Endothelial cell (in vitro differentiated cells): ENCODE measurements around the gene KCND2. TPM values are rescaled to one million over a fixed set of nuclear protein-coding genes. Genes with fewer than 3 reads are reported as not detected.
"Not testable (repeated sequence)": the region's sequence is repeated elsewhere in the genome, so short reads cannot be mapped to it uniquely, and the experiment has no call there.

Experiments used
- DNase-seq: peaks from one replicate; pipeline ENCODE4 v3.0.0; 2021; ENCODE audit warnings: low spot score
- H3K27ac Mint-ChIP-seq: one replicate; pipeline ENCODE4 v1.8.0; 2021; ENCODE audit warnings: mixed read lengths, inconsistent platforms; ENCODE audit not compliant: unreplicated experiment
- H3K27me3 Mint-ChIP-seq: one replicate; pipeline ENCODE4 v1.8.0; 2021; ENCODE audit warnings: mild to moderate bottlenecking, moderate library complexity, mixed read lengths, inconsistent platforms; ENCODE audit not compliant: unreplicated experiment
- H3K36me3 Mint-ChIP-seq: one replicate; pipeline ENCODE4 v1.8.0; 2021; ENCODE audit warnings: mild to moderate bottlenecking, low read depth, mixed read lengths, inconsistent platforms; ENCODE audit not compliant: unreplicated experiment
- H3K4me1 Mint-ChIP-seq: one replicate; pipeline ENCODE4 v1.8.0; 2021; ENCODE audit warnings: mild to moderate bottlenecking, mixed read lengths, inconsistent platforms; ENCODE audit not compliant: unreplicated experiment
- H3K4me3 Mint-ChIP-seq: one replicate; pipeline ENCODE4 v1.8.0; 2021; ENCODE audit warnings: mild to moderate bottlenecking, mixed read lengths, inconsistent platforms; ENCODE audit not compliant: unreplicated experiment
- H3K9me3 Mint-ChIP-seq: one replicate; pipeline ENCODE4 v1.8.0; 2021; ENCODE audit warnings: mixed read lengths, inconsistent platforms; ENCODE audit not compliant: unreplicated experiment
- total RNA-seq: library from RNA; stranded (reverse); fragmentation: NEBNext Ultra II Directional; extraction: Animal tissue kit (Norgen Biotek cat#: 25700); gene quantifications from one replicate; pipeline ENCODE4 v1.2.1, GENCODE V29; 2021; ENCODE audit not compliant: unreplicated experiment
- TF ChIP-seq, protein P1 (sequence below): fragments of 200-600 bp; sonication (generic); IDR thresholded peaks from one replicate; pipeline ENCODE4 v1.5.0; 2021; ENCODE audit warnings: antibody characterized with exemption; ENCODE audit not compliant: unreplicated experiment

KCND2 gene
- total RNA-seq, 1 donor from 2014 or later, result 0.28 TPM

DNA sequence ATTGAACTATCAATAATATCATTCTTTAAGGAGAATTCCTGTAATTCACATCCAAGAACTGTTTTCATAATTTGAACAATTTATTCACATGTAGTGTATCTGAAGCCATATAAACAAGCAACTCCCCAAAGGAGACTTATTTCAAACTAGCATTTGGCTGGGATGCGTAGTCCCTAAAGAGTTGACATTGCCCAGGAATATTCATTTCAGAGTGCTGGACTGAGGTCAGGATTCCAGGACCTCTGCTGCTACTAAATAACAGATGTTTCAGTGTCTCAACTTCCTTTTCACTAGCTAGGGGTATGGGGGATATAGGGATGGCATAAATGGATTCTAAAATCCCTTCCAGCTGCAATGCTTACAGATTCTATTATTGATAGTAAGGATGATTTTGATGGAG lies 408.0 kb downstream of the KCND2 start:
- no peak overlapping the region for H3K4me3 Mint-ChIP-seq
- no peak for DNase-seq
- H3K9me3 Mint-ChIP-seq, result no peaks in the 10 kb centered on the region
- H3K4me1 Mint-ChIP-seq, result no peaks in the 10 kb centered on the region
- no peaks in the 10 kb centered on the region for H3K27me3 Mint-ChIP-seq
- no peaks in the 10 kb centered on the region for H3K36me3 Mint-ChIP-seq
- TF ChIP-seq, protein P1, sequence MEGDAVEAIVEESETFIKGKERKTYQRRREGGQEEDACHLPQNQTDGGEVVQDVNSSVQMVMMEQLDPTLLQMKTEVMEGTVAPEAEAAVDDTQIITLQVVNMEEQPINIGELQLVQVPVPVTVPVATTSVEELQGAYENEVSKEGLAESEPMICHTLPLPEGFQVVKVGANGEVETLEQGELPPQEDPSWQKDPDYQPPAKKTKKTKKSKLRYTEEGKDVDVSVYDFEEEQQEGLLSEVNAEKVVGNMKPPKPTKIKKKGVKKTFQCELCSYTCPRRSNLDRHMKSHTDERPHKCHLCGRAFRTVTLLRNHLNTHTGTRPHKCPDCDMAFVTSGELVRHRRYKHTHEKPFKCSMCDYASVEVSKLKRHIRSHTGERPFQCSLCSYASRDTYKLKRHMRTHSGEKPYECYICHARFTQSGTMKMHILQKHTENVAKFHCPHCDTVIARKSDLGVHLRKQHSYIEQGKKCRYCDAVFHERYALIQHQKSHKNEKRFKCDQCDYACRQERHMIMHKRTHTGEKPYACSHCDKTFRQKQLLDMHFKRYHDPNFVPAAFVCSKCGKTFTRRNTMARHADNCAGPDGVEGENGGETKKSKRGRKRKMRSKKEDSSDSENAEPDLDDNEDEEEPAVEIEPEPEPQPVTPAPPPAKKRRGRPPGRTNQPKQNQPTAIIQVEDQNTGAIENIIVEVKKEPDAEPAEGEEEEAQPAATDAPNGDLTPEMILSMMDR, result no peak
- H3K27ac Mint-ChIP-seq, result no peak overlapping the region

DNA sequence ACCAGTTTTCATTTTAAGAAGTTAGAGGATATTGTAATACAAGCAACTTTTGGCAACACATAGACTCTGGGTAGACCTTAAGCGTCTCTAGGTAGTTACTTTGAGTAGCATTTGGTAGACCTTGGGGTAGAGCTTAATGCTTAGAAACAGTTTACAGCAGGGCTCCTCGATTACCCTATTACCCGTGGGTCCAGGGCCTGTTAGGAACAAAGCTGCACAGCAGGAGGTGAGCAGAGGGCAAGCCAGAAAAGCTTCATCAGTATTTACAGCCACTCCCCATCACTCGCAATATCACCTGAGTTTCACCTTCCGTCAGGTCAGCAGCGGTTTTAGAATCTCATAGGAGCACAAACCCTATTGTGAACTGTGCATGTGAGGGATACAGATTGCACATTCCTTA lies 411.5 kb downstream of the KCND2 start:
- Mint-ChIP-seq H3K27ac (no peak overlapping the region), H3K27me3 (no peaks in the 10 kb centered on the region), H3K4me3 (no peak overlapping the region), H3K4me1 (no peaks in the 10 kb centered on the region), H3K36me3 (no peaks in the 10 kb centered on the region), H3K9me3 (no peaks in the 10 kb centered on the region)
- DNase-seq, result no peak
- TF ChIP-seq, protein P1, result no peak

GRCh38 chr7:120691915-120692314 lies 418.9 kb downstream of the KCND2 start:
- Mint-ChIP-seq H3K27ac (no peak overlapping the region), H3K27me3 (no peaks in the 10 kb centered on the region), H3K9me3 (no peaks in the 10 kb centered on the region), H3K4me1 (no peaks in the 10 kb centered on the region), H3K36me3 (no peaks in the 10 kb centered on the region), H3K4me3 (no peak overlapping the region)
- TF ChIP-seq, protein P1, result no peak
- no peak for DNase-seq

DNA sequence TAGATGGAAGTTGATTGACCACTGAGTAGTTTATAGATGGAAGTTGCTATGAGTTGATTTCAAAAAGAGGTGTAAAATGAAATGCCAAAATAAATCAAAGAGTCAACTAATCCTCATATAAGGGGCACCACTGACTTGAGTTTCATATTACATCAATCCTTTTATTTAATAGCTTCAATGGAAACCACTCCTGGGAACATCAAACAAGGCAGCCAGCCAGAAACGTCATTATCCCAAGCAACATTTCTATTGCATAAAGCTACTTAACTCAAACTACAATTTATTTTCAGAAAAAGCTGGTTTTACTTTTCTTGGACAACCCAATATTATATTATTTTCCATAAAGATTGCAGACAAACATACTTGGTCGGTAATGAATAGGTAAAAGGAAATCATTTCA lies 422.9 kb downstream of the KCND2 start:
- Mint-ChIP-seq H3K4me3 (no peak overlapping the region), H3K4me1 (no peaks in the 10 kb centered on the region), H3K36me3 (no peaks in the 10 kb centered on the region), H3K9me3 (no peaks in the 10 kb centered on the region), H3K27me3 (no peaks in the 10 kb centered on the region), H3K27ac (no peak overlapping the region)
- DNase-seq, result no peak
- TF ChIP-seq, protein P1, result no peak

GRCh38 chr7:120700796-120701195 lies 427.8 kb downstream of the KCND2 start:
- no peaks in the 10 kb centered on the region for H3K27me3 Mint-ChIP-seq
- no peaks in the 10 kb centered on the region for H3K9me3 Mint-ChIP-seq

GRCh38 chr7:120702408-120702807 lies 429.4 kb downstream of the KCND2 start:
- H3K4me3 Mint-ChIP-seq, H3K27ac Mint-ChIP-seq, H3K9me3 Mint-ChIP-seq, H3K4me1 Mint-ChIP-seq, DNase-seq, H3K27me3 Mint-ChIP-seq, H3K36me3 Mint-ChIP-seq: not testable (repeated sequence)

More at GRCh38 chr7:120700796-120701195, 427.8 kb downstream of the KCND2 start:
- H3K27ac Mint-ChIP-seq, result no peak overlapping the region
- DNase-seq, result no peak
- H3K36me3 Mint-ChIP-seq, result no peaks in the 10 kb centered on the region
- TF ChIP-seq, protein P1, result no peak
- H3K4me1 Mint-ChIP-seq, result no peaks in the 10 kb centered on the region
- H3K4me3 Mint-ChIP-seq, result no peak overlapping the region
